ENCODE measurements around the gene ASMT.

- TF ChIP-seq POLR2A (IDR thresholded peaks at IDR 0.05; ENCODE audit: low read depth, low read length) (no peak), TAF1 (IDR thresholded peaks at IDR 0.05; ENCODE audit: low read depth, low read length) (no peak), PAX5 (IDR thresholded peaks at IDR 0.05; ENCODE audit: insufficient read depth, low read length, severe bottlenecking) (no peak), POLR2AphosphoS5 (IDR thresholded peaks at IDR 0.05; ENCODE audit: low read depth, low read length) (no peak), POU2F2 (IDR thresholded peaks at IDR 0.05; ENCODE audit: low read depth, low read length) (no peak)
Measured at GRCh38 chrX:1618689-1619088, 3.8 kb downstream of the ASMT start.

All from GM12891 (cell line).